ENCODE data around the gene DAAM1.

GRCh38 chr14:59415836-59416602 lies 227.6 kb downstream of the DAAM1 start:
- TF ChIP-seq, protein P1, sequence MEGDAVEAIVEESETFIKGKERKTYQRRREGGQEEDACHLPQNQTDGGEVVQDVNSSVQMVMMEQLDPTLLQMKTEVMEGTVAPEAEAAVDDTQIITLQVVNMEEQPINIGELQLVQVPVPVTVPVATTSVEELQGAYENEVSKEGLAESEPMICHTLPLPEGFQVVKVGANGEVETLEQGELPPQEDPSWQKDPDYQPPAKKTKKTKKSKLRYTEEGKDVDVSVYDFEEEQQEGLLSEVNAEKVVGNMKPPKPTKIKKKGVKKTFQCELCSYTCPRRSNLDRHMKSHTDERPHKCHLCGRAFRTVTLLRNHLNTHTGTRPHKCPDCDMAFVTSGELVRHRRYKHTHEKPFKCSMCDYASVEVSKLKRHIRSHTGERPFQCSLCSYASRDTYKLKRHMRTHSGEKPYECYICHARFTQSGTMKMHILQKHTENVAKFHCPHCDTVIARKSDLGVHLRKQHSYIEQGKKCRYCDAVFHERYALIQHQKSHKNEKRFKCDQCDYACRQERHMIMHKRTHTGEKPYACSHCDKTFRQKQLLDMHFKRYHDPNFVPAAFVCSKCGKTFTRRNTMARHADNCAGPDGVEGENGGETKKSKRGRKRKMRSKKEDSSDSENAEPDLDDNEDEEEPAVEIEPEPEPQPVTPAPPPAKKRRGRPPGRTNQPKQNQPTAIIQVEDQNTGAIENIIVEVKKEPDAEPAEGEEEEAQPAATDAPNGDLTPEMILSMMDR (conservative IDR thresholded peaks at IDR 0.05; ENCODE audit: low read depth, low read length): no peak
- no peak for TF ChIP-seq EZH2 (IDR thresholded peaks at IDR 0.05; ENCODE audit: borderline replicate concordance, low read depth, low read length, poor library complexity, severe bottlenecking)
